Tibial nerve (tissue), 4 donors: ENCODE measurements around the gene TRAF3. TPM values are rescaled to one million over a fixed set of nuclear protein-coding genes. Genes with fewer than 3 reads are reported as not detected.

Experiments
- DNase-seq, 2 donors: peaks; one replicate each; pipeline ENCODE4 v3.0.0-alpha.2; 2019; ENCODE audit warnings: low spot score in 2 of 2
- H3K27ac ChIP-seq, 4 donors: fragments of 200-600 bp; sonication (generic) in 3 of 4; one replicate each; pipeline ENCODE4 v1.5.1; 2017 to 2019; ENCODE audit warnings: mild to moderate bottlenecking in 1 of 4
- H3K27me3 ChIP-seq, 2 donors: fragments of 200-600 bp; sonication (generic) in 1 of 2; one replicate each; pipeline versions ENCODE4 v1.5.1 to v1.6.0; 2017 to 2019
- H3K36me3 ChIP-seq, 3 donors: fragments of 200-600 bp; sonication (generic); one replicate each; pipeline ENCODE4 v1.5.1; 2018 to 2019
- H3K4me1 ChIP-seq, 4 donors: fragments of 200-600 bp; sonication (generic) in 3 of 4; one replicate each; pipeline ENCODE4 v1.5.1; 2017 to 2019
- H3K4me3 ChIP-seq, 4 donors: fragments of 200-600 bp; sonication (generic) in 3 of 4; one replicate each; pipeline ENCODE4 v1.5.1; 2017 to 2019; ENCODE audit warnings: mild to moderate bottlenecking in 1 of 4, moderate library complexity in 1 of 4
- H3K9me3 ChIP-seq, 4 donors: fragments of 200-600 bp; sonication (generic) in 3 of 4; one replicate each; pipeline ENCODE4 v1.5.1; 2017 to 2019
- CTCF ChIP-seq, 5 experiments: fragments of 200-600 bp in 3 of 5; fragments of 450-650 bp in 2 of 5; sonication (generic) in 3 of 5; IDR thresholded peaks; one replicate each; pipeline ENCODE4 v1.5.1; 2016 to 2019; ENCODE audit warnings: antibody characterized with exemption in 5 of 5, mild to moderate bottlenecking in 3 of 5, moderate library complexity in 2 of 5
- EP300 ChIP-seq, 2 donors: sonication (generic); formaldehyde crosslinking; IDR thresholded peaks; one replicate each; pipeline ENCODE4 v1.6.1; 2017; ENCODE audit warnings: antibody characterized with exemption in 2 of 2, mild to moderate bottlenecking in 1 of 2
- POLR2A ChIP-seq, 2 donors: fragments of 450-650 bp; IDR thresholded peaks; one replicate each; pipeline ENCODE4 v1.6.1; 2017; ENCODE audit warnings: antibody characterized with exemption in 2 of 2, mild to moderate bottlenecking in 2 of 2, moderate library complexity in 2 of 2
- WGBS, 2 donors: methylation state at CpG; one replicate each; pipeline ENCODE4 v1.1.5; 2018; 5-methylcytosine and 5-hydroxymethylcytosine counted together
- total RNA-seq, 4 donors: library from RNA; depleted of rRNA; stranded (reverse); fragments of >200 nt; gene quantifications; one replicate each; pipeline ENCODE4 v1.1.0, GENCODE V29; 2016

The TRAF3 gene
- total RNA-seq, 4 donors from 2014 or later = 4.8 to 20.7 (median 13.4) TPM

- Histone ChIP-seq H3K36me3 (peaks cover 0 to 53% (median 0%) of the 10 kb centered on the region in 3 donors), H3K27me3 (peaks cover 0 to 36% of the 10 kb centered on the region in 2 donors), H3K4me1 (peaks cover 0 to 36% (median 29%) of the 10 kb centered on the region in 4 donors), H3K27ac (no peak overlapping the region), H3K9me3 (no peaks in the 10 kb centered on the region), H3K4me3 (no peak overlapping the region)
- TF ChIP-seq POLR2A (IDR thresholded peaks at IDR 0.05) (no peak), CTCF (IDR thresholded peaks at IDR 0.05) (no peak), EP300 (IDR thresholded peaks at IDR 0.05) (no peak)
- WGBS, 2 donors = 95 to 98% methylated on average over 11 to 12 of the region's 12 CpGs
- DNase-seq = no peak
Measured at GRCh38 chr14:102931580-102932285, 154.5 kb downstream of the TRAF3 start.

- DNase-seq = no peak
- Histone ChIP-seq H3K27me3 (peaks cover 0 to 32% of the 10 kb centered on the region in 2 donors), H3K4me1 (peaks cover 0 to 34% (median 29%) of the 10 kb centered on the region in 4 donors), H3K27ac (no peak overlapping the region), H3K9me3 (no peaks in the 10 kb centered on the region), H3K4me3 (no peak overlapping the region), H3K36me3 (peaks cover 0 to 62% (median 4%) of the 10 kb centered on the region in 3 donors)
- TF ChIP-seq EP300 (IDR thresholded peaks at IDR 0.05) (no peak), CTCF (IDR thresholded peaks at IDR 0.05) (no peak), POLR2A (IDR thresholded peaks at IDR 0.05) (no peak)
- WGBS, 2 donors = 87 to 88% methylated on average over 19 to 24 of the region's 26 CpGs
Measured at GRCh38 chr14:102932484-102933248, 155.4 kb downstream of the TRAF3 start.

GRCh38 chr14:102933618-102934231 lies 156.5 kb downstream of the TRAF3 start:
- TF ChIP-seq EP300 (IDR thresholded peaks at IDR 0.05) = no peak
- TF ChIP-seq POLR2A (IDR thresholded peaks at IDR 0.05) = no peak
- no peak for TF ChIP-seq CTCF (IDR thresholded peaks at IDR 0.05)
- Histone ChIP-seq H3K27ac (no peak overlapping the region), H3K9me3 (no peaks in the 10 kb centered on the region), H3K36me3 (peaks cover 0 to 73% (median 6%) of the 10 kb centered on the region in 3 donors), H3K27me3 (peaks cover 0 to 21% of the 10 kb centered on the region in 2 donors), H3K4me3 (no peak overlapping the region), H3K4me1 (peaks cover 0 to 23% (median 22%) of the 10 kb centered on the region in 4 donors)
- DNase-seq = no peak
- WGBS, 2 donors = 91% methylated on average over 20 of the region's 20 CpGs

- TF ChIP-seq POLR2A (IDR thresholded peaks at IDR 0.05) = no peak
- no peak for TF ChIP-seq CTCF (IDR thresholded peaks at IDR 0.05)
- TF ChIP-seq EP300 (IDR thresholded peaks at IDR 0.05) = no peak
- Histone ChIP-seq H3K4me1 (peaks cover 0 to 3% (median 2%) of the 10 kb centered on the region in 4 donors), H3K4me3 (no peak overlapping the region), H3K27ac (no peak overlapping the region), H3K9me3 (no peaks in the 10 kb centered on the region), H3K27me3 (peaks cover 0 to 2% of the 10 kb centered on the region in 2 donors), H3K36me3 (peaks cover 2 to 93% (median 10%) of the 10 kb centered on the region in 3 donors)
- 88 to 92% methylated on average over 4 of the region's 4 CpGs for WGBS, 2 donors
- no peak for DNase-seq
Measured at GRCh38 chr14:102935756-102936155, 158.5 kb downstream of the TRAF3 start.
